Anterior cingulate cortex (tissue), 58 donors: Measurements from ENCODE around the gene LZTS3.
"Not testable (repeated sequence)": the region's sequence is repeated elsewhere in the genome, so short reads cannot be mapped to it uniquely, and the experiment has no call there.

Experiments
- DNase-seq, 58 donors: peaks; one replicate each; lab custom pipeline; 2025; lab: John Stamatoyannopoulos, UW

Gene LZTS3

DNA sequence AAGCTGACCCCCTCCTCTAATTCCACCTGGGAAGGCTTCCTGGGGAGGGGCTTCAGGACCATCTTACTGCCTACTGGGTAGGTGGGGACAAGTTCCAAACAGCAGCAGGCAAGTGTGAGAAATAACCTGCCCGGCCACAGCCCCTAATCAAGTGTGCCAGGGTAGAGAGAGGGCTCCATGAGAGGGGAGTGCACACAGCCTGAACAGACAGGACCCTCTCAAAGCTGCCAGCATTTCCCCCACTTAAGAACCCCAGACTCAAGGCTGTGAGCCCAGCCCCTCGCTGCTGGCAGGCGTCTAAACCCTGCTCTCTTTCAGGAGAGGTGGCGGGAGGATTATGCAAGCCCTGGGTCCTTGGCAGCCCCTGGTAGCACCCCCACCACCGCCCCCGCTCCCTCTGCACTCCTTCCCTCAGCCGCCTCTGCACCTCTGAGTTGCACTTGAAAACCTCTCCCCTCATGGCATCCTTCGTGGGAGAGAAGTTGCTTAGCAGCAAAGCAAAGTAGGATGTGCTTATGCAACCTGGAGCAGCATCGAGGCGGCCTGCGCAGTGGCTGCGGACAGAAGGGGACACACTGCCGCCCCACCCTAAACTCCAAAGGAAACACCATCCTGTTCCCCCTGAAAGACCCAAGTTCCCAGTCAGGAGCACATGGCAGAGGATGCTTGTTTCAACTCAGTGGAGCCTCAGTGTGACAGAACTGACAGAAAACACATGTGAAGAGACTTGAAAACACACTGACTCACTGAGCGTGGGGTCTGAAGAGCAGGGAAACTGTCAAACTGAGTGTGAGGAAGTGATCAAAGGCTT is 20.7 kb upstream of the LZTS3 start:
- peak in 32 of 58 donors; percentile 10 to 90 (median 53) for DNase-seq

DNA sequence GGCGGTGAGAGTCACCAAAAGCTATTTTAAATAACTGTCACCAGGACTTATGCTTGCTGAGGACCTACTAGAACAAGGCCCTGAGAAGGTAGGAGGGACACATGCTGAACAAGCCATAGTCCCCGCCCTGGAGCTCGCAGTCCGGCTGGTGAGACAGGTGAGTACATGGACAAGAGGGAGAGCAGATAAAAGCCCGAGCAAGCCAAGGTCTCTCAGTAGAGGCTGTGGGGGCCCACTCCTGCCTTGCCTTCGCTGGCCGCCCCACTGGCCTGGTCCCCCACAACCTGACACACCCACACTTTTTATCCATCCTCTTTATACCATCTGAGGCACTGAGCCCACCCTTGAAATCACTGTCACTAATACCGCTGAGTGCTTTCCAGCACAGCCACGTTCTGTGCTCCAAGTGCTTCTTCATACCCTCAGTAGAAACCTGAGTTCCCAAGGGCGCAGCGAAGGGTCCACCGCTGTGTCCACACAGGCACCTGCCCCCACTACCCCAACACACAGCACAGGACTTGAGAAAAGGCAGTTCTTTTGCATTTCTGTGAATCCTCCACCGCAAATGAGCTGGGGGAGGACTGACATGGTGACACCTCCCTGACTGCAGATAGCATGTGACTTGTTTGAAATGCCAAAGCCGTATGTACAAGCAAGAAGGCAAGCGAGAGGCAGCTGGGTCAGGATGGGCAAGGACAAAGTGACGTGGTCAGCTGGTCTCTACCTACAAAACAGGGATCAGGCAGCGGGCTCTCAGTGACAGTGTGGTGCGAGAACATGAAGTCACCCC is 19.1 kb upstream of the LZTS3 start:
- no peak for DNase-seq

DNA sequence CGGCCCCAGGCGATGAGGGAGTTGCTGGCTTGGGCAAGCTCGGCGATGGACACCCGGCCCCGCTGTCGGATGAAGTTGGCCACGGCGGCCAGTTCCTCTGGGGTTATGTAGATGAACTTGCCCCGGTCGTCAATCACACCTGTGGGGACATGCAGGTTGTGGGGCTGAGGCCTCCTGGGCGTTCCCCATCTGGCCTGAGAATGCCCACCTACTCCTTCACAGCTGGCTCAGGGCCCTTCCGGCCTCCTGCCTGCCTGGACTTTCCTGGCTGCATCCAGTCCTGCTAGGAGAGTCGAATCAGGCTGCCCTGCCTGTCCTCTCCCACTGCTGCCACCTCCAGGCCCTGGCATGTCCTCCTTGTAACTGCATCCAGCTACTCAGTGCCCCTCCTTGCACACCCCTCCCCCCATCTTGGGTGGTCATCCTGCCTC is 17.3 kb upstream of the LZTS3 start:
- no peak for DNase-seq

DNA sequence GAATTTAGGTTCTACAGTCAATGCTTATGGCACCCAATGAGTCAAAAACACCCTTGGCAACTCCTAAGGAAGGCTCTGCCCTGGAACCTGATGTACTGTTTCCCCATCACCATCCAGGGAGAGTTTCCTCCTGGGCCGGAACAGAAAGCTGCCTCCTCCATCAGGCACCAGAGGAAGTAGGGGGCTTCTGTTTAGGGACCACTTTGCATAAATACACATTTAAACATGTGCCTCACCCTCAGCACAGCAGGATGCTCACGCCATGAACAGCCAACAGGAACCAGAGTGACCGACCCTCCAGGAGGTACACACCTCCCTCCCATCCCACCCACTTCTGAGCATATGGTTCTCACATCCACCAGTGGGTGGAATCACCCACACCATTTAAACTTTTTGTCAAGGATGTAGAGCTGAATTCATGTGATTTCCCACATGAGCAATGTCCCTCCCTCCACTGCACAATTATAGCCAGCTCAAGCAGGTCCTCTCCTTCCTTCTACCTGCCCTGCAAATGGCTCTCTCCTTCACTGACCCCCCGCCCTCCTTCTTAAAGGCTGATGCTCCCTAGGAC is 16.3 kb upstream of the LZTS3 start:
- peak in 11 of 58 donors; percentile 15 to 74 (median 44) for DNase-seq

DNA sequence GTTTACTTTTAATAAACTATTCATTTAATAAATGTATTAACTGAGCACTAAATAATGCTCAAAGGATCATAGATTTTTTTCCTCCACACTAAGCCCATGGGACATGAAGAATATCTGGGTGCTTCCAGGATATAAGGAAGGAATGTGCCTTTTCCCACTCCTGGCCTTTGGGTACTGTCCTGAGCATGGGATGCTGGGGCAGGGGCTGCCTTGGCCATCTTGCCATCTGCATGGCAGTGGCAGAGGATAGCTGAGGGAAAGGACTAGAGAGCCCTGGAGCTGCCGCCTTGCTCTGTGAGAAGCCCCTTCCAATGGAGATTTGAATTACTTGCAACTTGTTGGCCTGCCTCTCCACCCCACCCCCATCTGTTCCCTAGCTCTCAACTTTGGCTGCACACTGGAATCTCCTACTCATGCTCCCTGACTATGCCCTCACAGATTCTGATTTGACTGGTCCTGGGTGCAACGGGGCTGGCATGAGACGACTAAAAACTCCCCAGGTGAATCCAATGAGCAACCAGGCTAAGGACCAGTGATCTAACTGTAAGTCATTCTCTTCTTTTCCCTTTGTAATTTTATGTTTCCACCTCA is 15.6 kb upstream of the LZTS3 start:
- DNase-seq = no peak

DNA sequence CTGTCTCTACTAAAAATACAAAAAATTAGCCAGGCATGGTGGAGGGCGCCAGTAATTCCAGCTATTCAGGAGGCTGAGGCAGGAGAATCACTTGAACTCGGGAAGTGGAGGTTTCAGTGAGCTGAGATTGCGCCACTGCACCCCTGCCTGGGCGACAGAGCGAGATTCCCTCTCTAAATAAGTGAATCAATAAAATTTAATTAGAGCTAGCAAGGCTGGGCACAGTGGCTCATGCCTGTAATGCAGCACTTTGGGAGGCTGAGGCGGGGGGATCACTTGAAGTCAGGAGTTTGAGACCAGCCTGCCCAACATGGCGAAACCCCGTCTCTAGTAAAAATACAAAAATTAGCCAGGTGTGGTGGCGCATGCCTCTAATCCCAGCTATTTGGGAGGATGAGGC is 14.5 kb upstream of the LZTS3 start:
- DNase-seq = not testable (repeated sequence)

DNA sequence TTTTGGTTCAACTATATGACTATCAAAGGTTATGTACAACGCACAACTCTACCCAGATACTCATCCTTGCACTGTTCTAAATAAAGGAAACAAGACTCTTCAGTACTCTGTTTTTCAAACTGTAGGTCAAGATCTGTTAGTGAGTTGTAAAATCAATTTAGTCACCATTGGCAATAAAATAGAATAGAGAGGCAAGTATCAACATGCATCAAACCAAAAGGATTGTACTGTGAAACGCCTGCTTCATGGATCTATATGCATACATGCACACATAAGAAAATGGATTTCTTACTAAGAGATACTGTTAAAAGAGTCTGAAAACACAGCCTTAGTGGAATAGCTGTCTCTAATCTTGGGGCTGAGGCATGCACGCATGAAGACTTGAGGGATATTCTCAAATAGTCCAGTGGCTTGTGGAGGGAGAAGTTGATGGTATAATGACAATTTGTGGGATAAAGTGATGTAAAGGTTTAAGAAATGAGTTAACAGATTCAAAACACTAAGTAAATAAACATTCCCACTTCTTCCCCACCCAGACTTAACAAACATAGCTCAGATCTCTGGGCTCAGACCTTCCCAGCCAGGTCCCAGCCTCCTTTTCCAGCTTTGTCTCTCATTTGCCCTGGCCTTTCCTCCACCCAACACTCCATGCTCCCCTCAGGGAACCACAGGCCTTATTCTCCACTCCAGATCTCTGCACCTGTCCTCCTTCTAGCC is 10.7 kb upstream of the LZTS3 start:
- no peak for DNase-seq

DNA sequence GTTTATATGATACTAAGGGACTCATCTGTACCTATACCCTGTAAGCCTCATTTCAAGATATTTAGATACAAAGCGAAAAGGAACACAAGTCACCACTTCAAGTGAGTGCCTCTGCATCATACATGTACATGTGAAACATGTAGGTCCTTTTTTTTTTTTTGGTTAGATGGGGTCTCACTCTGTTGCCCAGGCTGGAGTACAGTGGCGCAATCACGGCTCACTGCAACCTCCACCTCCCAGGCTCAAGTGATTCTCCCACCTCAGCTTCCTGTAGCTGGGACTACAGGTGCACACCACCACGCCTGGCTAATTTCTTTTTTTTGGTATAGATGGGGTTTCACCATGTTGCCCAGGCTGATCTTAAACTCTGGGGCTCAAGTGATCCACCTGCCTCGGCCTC is 9.1 kb upstream of the LZTS3 start:
- not testable (repeated sequence) for DNase-seq

DNA sequence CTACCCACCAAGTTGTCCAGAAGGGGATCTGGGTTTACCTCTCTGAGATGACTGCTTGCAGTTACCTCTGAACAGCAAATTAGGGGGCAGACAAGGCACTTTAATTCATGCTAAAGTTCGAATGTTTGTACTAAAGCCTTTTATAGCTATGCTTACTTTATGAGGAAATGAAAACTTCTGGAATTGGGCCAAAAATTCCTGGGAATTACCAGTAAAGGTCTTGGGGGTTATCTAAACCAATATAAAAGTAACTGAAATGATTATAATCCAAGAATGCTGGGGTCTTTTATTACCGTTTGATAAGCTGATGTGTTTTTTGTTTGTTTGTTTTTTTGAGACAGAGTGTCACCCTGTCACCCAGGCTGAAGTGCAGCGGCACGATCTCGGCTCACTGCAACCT is 7.9 kb upstream of the LZTS3 start:
- no peak for DNase-seq

DNA sequence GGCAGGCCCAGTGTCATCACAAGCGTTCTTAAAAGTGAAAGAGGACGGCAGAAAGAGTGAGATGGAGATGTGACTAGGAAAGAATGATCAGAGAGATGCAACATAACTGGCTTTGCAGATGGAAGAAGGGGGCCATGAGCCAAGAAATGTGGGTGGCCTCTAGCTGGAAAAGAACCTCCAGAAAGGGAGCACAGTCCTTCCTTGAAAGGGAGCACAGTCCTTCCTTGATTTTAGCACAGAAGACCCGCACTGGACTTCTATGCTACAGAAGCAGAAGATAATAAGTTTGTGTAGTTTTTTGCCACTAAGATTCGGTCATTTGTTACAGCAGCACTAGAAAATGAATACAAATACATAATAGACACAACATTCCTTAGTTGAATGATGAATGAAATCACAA is 7.0 kb upstream of the LZTS3 start:
- DNase-seq = no peak

DNA sequence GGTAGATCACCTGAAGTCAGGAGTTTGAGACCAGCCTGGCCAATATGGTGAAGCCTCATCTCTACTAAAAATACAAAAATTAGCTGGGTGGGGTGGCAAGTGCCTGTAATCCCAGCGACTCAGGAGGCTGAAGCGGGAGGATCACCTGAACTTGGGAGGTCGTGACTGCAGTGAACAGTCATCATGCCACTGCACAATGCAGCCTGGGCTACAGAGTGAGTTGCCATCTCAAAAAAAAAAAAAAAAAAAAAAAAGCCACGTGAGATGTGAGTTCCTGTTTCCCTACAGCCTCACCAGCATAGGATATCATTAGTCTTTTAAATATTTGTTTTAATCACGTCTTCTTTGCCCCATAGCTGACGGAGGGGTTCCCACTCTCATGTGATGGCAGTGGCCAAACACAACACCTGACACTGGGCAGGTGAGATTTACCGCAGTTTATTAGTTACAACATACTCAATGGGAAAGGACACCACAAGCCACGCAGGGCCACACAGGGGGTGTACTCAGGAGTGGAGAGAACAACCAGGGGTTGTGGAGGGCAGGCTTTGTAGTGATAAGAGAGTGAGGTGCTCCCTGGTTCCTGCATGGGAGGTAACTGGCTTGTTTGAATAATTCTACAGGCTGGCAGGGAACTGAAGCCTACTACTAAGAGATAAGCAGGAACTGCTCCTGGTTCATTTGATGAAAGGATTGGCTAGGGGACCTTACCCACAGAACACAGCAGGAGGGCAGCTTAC is 4.6 kb upstream of the LZTS3 start:
- no peak for DNase-seq

DNA sequence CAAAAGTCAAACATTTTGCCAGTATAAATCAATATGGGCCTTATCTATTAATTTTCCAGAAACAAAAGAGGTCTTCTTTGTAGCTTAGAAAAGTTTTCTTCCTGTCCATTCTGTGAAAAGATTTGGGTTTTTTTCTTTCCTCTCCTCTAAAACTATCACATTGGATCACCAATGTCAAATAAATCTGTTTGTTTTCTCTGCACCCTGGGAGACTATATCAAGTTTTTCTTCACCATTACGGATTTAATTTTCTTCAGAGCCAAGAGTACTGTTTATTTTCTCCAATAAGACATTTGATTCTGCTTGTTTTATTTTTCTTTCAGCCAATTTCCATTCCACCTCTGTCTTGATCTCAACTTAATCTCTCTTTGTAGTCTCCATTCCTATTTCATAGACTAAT is 1.9 kb upstream of the LZTS3 start:
- DNase-seq = no peak

DNA sequence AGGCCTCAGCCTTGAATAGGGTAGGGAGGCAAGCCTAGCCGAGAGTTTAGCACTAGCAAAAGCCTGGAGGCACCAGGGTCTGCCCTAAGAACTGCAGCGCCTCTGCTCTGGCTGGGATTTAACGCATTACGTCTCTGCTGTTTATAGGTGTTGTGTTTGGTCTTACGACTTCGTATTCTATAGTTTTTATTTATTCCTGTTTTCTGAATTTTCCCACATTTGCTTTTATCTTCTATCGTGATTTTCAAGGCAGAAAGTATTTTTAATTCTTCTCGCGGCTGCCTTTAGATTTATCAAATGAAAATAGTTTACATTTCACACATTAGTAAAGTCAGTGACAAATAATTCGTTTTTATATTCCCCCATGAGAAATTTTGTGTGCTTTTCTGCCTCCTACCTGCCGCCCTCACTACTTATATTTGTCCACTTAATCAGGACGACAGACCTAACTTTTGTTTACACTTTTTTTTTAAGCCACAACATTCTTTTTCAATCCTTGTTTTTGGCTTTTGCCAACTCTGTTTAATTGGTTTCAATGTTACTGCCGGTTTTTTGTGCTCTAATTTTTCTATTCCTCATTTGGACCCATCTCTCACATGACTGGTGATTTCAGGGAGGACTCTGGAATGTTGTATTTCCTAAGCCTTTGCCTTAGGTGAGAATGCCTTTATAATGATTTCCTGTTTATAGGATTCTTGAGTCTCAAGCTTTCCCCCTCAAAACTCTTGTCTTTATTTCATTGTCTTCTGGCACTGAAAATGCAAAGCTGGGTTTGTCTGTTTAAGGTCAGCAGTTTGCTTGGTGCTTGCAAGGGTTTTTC is 1.3 kb upstream of the LZTS3 start:
- peak in 1 of 58 donors; percentile 36 for DNase-seq

DNA sequence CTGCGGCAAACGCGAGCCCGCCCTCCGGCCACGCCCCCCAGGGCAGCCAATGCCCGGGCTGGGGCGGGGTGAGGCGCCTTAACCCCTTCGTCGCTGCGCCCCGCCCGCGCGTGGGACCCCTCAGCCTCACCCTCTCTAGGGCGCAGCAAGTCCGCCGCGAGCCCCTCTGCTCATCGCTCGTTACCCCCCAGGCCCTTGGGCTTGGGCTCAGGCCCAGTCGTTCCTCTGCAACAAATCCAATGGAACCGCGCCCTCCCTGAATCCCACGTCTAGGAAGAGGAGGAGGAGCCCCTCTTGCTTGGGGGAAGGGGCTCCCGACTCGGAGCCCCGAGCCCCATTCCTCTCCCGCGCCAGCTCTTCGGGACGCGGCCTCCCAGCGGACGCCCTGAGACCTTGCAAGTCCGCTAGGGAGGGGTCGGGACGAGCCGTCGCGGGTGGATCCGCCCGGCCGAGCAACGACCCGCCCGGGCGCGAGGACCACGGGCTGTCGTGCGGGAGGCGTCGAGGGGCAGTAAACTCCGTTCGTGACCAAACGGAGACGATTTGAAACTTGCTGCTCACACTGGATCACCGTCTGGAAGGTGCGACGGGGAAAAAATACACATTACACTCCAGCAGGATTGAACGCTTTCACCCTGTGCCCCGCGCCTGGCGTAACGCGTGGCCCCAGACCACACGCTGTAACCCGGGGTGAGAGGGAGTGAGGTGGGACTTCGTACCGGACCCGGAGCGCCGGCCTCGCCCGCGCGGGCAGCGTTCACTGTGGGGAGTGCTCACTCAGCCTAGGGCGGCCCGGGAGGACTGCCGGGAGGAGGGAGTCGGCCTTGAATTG is 477 bp upstream of the LZTS3 start:
- peak in 46 of 58 donors; percentile 22 to 91 (median 80) for DNase-seq

DNA sequence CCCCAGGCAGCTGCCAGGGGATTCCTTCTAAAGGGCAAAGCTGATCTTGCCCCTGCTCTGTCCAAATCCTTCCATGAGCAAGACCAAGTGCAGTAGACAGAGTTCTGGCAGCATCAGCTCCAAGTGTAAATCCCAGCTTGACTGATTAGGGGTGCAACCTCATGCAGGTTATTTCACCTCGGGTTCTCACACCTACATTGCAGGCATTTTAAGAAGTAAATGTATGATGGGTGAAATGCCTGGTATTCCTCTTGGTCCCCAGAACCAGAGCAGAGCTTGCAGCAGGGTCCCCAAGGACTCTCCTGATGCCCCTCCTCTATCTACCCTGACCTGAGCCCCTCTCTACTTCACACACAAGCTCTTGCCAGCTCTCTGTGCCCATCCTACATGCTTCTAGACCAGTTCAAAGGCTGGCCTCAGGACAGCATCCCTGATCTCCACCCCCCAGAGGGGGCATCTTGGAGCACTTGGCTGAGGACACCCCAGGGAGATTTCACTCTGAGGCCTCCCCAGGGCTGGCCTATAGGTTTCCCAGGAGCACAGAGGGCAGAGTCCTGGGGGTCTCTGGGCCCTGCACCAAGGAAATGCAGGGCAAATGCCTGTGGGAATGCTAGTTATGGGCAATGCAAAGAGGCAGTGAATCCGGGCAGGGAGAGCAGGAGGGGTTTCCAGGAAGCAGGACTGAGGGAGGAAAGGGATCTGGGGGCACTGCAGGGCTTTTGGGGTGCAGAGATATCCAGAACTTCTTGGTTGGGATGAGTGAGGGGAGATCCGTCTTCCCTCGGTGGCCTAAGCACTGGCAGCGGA is 1.0 kb downstream of the LZTS3 start:
- no peak for DNase-seq

DNA sequence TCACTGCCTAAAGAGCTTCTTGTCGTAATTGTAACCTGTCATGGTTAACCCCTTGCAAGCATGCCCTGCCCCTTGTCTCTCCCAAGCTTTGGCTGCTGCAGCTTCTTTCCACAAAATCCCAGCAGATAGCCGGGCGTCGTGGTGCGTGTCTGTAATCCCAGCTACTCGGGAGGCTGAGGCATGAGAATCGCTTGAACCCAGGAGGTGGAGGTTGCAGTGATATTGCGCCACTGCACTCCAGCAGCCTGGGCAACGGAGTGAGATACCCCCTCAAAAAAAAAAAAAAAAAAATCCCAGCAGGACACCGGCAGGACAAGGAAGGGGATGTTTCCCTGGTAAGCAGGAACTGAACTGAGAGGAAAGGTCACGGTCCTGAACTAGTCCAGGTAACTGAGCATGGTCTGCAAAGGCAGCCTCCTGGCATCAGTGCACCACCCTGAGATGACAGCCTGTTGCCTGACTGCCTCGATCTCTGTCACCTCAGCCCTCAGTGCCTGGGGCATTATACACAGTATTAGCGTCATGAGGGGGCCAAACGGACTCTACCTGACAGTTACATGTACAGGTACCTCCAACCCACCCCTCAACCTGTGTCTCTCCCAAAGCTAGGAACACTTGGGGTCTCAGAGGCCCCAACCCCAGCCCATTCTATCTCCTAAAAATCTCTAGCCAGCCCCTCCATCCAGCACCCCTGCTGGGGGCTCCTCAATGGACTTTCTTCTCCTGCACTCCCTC is 1.8 kb downstream of the LZTS3 start:
- DNase-seq = no peak
